GM10847 (cell line): ENCODE results near the gene GMFB.

Source experiments
- POLR2A ChIP-seq: IDR thresholded peaks from 2 replicates; pipeline ENCODE4 v1.6.1; 2011; ENCODE audit not compliant: insufficient read length; ENCODE audit errors: extremely low read depth

GMFB gene

GRCh38 chr14:54488646-54489317, at the start of gene GMFB:
GMFB (minus strand) TSS chr14:54488980; CDS start chr14:54488927, 53 bp downstream.
- peak; percentile 75 for TF ChIP-seq POLR2A

GRCh38 chr14:54538055-54538454, 49.3 kb upstream of the GMFB start:
- TF ChIP-seq POLR2A = no peak

- no peak for TF ChIP-seq POLR2A
Measured at GRCh38 chr14:54537651-54538050, 48.9 kb upstream of the GMFB start.

- TF ChIP-seq POLR2A = no peak
Measured at GRCh38 chr14:54535646-54536045, 46.9 kb upstream of the GMFB start.

GRCh38 chr14:54535126-54535525, 46.3 kb upstream of the GMFB start:
- TF ChIP-seq POLR2A = no peak

GRCh38 chr14:54533100-54533499, 44.3 kb upstream of the GMFB start:
- no peak for TF ChIP-seq POLR2A

- TF ChIP-seq POLR2A = no peak
Measured at GRCh38 chr14:54532111-54533012, 43.6 kb upstream of the GMFB start.

GRCh38 chr14:54529811-54530210, 41.0 kb upstream of the GMFB start:
- TF ChIP-seq POLR2A = no peak

GRCh38 chr14:54528973-54529372, 40.2 kb upstream of the GMFB start:
- TF ChIP-seq POLR2A = no peak

- no peak for TF ChIP-seq POLR2A
Measured at GRCh38 chr14:54524410-54524809, 35.6 kb upstream of the GMFB start.

GRCh38 chr14:54516709-54517108, 27.9 kb upstream of the GMFB start:
- no peak for TF ChIP-seq POLR2A

GRCh38 chr14:54515670-54516069, 26.9 kb upstream of the GMFB start:
- no peak for TF ChIP-seq POLR2A

GRCh38 chr14:54512393-54512792, 23.6 kb upstream of the GMFB start:
- no peak for TF ChIP-seq POLR2A

- TF ChIP-seq POLR2A = peak; percentile 52
Measured at GRCh38 chr14:54509546-54510501, 21.0 kb upstream of the GMFB start, which contains the start of gene CGRRF1. CGRRF1 (plus strand) TSS chr14:54509906; CDS start chr14:54509960, 54 bp downstream.

- TF ChIP-seq POLR2A = no peak
Measured at GRCh38 chr14:54503486-54503885, 14.7 kb upstream of the GMFB start.
